HG02970 (cell line): ENCODE results near the gene TGFA.

ENCODE experiments used
- ATAC-seq: cut with Tn5 transposase; IDR thresholded peaks from one replicate; pipeline ENCODE4 v1.9.1; 2021; ENCODE audit warnings: mild to moderate bottlenecking, moderate library complexity, moderate number of reproducible peaks; ENCODE audit not compliant: unreplicated experiment, low FRiP score

The TGFA gene

DNA sequence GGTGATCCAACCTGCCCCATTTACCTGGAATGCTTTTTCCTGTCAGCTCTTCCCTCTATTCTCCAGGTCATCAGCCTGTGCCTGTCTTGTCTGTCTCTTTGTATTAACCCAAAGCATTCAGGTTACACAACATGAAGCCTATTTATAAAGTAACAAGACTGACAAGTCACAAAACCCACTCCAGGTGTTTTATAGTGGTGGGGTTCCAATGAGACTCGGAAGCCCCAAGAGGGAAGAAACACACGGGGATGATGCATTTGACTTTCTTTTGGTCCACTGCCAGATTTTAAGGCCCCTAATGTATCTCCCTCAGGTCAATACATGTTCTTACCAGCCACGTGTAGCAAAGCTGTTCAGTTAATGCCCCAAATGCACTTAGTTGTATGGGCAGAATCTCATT, 27.5 kb downstream of the TGFA start:
- no peak for ATAC-seq

DNA sequence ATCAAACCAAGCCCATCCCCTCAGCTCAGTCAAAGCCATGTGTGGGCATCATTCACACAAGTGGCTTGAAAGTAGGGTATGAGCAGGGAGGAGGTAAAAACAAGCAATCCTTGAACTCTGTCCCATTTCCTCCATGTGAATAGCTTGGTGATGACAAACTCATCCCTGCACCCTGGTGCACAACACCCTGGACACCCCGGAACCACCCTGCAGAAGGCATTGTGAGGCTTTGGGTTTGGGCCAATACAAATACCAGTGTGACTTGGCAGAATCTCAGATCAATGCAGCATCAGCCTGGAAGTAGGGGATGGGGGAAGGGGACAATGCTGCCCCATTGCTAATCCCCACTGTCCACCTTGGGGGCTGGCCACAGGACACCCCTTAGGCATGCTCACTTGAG, 28.6 kb downstream of the TGFA start:
- no peak for ATAC-seq

DNA sequence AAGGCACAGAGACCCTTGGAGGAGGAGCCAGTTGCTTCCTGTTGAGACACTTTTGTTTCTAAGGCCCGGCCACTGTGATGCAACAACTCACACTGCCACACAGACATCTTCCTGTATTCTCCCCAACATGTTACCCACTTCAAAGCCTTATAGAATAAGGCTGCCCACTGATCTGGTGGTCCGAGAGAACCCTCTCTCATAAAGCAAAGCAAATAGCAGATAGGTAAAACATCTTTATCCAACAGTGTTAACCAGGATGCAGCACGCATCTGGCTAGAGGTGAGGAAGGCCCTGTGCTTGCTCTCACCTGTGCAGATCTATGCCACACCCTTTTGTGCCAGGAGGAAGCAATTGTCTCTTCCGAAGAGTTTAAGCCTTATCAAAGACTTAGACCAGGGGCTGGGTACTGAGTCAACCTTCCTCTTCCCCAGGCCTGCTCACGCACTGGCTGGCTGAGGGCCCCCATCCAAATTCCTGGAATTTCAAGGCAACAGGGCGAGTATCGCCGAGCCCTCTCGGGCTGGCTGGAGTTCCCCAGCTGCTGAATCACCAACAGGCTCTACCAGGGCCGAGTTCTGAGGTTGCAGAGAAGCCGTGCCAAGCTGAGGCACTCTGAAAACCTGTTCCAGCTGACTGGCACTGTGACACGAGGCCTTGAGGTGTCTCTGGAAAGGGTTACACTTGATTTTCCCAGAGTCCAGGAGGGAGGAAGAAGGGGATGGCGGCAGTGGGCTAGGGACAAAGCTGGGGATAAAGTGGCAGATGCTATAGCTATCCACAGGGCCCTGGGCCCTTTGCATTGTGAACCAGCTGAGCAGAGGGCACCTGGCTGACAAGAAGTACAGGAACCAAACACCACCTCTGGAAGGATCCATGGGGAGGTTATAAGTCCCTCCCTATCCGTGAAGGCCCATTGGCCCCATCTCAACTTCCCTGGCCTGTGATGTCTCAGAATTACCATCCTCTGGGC, 29.3 kb downstream of the TGFA start:
- ATAC-seq, result no peak

DNA sequence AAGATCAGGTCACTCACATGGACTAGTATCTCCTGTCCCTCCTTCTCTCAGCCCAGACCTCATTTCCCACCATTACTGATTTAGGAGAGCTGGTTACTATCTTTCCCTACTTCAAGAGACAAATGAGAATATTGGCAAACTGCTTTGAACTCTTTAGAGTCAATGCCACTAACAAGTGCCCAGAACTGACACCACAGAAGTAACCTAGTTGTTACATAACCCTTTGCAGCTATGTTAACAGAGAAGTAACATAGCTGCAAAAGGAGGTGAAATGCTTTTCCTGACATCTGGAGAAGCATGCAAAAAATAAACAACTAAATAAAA, 30.0 kb downstream of the TGFA start:
- no peak for ATAC-seq

DNA sequence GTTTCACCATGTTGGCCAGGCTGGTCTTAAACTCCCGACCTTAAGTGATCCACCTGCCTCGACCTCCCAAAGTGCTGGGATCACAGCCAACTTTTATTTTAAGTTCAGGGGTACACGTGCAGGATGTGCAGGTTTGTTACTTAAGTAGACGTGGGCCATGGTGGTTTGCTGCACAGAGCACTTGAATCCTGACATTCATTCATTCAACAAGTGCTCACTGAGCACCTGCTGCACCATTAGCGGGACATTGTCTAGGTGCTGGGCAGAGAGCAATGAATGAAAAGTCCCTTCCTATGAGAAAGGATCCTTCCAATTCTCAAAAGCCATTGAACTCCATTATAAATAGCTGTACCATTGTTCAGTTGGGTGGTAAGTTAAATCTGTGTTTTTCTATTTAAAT, 31.0 kb downstream of the TGFA start:
- ATAC-seq, result no peak

DNA sequence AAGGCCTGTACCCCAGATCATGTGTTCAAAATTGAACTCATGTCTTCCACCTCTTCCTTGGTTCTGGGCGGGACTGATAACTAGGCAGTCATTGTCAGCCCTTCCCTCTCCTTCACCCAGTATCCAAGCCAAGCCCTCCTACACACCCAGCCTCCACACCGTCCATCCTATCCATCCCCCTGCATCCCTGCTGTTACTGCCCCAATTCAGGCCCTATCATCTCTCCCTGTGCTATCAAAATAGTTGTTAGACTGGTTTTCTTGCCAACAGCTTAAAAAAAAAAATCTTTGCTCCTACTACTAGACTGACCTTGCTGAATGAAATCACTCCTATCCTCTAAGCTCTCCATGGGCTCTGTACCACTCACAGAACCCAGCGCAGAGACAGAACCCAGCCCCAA, 32.8 kb downstream of the TGFA start:
- no peak for ATAC-seq

DNA sequence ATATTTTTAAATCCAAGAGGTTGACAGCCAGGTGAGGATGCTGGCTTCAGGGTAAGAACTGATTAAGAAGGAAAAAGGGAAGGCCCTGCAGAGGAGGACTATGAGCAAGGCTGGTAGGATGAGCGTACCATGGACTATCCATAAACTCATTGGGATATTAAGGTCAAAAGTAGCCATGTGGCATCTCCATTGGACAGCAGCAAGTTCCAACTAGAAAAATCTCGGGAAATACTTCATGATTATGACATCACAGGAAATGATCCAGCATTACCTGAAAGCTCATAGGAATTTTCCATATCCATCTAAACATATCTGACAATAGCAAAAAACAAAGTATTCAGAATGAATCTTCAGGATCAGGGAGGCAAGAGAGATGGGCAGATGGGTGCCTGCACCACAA, 34.2 kb downstream of the TGFA start:
- ATAC-seq, result no peak

DNA sequence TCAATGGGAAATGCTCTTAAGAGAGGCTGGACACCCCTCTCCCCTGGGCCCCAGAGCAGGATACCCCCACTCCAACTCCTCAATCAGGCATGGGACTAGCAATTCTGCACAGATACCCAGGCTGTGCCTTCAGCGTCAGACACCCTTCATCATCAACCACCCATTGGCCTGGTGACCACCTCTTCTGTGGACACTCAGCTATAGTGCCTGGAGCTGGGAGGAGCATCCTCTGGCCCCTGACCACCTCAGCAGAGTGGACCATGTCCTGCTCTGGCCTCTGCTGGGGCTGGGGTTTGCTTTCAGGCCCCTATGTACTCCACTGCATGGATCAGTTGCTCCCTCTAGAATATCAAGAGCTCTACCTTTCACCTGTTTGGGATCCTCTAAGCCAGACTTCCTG, 35.1 kb downstream of the TGFA start:
- no peak for ATAC-seq

DNA sequence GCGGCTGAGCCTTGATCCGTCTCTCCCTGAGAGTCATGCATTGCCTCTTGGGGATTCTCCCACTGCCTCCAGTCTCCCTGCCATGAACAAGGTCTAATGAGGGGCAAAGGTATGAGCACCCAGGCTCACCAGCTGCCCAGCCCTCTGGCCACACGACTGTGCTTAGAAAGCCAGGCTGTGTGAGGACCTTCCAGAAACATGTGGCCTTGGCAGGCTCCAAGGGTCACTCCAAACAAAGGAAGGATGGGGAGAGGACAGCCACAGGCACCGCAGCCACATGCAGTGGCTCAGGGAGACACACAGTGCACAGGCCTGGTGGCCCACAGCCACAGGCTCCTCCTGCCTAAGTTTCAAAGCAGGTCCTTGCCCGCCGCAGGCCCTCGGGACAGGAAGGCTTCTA, 35.8 kb downstream of the TGFA start:
- ATAC-seq, result no peak

DNA sequence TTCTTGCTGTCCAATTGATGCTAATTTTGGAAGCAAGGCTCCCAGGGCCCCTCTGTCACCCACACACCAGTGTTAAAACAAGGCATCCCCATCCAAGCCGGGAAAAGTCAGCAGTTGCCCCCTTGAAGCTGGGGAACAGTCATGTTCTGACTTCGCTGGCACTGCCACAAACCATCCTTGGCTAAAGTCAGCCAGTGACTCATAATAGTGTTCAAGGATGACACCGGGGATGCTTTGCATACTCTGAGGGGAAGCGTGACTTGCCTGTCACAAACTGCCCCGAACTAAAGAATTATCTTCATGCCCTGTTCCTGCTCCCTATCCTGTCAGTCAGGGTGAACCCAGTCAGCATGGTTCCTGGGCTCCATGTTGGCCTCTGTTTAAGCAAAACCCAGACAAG, 37.0 kb downstream of the TGFA start:
- peak; percentile 73 for ATAC-seq

DNA sequence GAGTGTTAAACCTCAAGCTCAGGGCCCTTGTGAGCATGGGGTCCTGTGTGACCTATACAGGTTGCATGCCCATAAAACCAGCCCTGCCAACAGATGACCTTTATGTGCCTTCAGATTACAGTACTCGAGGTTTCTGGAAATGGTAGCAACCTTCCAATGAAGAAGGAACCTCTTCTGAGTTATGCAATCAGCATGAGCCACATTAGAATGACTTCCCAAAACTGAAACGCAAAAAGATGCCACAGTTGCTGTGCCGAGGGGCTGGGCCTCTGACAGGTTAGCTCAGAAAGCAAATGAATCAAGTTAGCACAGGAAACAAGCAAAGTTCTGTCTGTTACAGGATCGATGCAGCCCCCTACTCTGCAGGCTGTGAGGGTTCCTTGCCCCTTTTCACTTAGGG, 37.7 kb downstream of the TGFA start:
- no peak for ATAC-seq

DNA sequence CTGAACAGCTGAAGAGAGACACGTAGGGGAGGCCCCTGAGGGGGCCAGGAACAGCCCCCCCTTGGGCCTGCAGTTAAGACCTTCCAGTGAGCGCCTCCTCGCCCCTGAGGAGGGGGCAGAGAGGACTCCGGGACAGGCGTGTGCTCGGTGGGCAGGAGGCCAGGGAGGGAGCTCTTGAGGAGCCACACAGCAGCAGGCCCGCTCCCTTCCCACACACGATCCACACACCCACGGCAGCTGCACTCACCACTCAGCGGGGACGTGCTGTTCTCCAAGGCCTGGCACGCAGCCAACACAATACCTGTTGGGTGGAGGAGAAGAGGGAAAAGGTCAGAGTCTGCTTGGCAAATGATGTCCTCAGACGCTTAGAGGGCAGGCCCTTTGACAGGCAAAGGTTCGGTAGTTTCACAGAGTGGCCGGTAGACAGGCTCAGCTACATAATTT, 39.0 kb downstream of the TGFA start:
- ATAC-seq, result no peak

DNA sequence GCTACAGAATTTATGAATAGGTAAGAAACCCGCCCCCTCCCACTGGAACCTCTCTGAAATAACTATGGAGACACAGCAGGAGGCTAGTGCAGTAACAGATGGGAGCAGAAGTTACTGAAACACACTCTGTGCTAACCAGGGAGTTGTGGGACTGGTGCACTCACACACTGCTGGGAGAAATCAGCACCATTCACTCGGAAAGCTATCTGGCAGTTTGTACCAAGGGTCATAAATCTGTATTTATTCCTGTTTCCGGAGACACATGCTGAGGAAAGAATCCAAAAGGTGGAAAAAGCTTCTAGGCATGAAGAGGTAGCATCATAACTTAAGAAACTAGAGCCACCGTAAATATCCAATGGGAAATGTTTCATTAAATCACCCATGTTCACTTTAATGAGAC, 39.9 kb downstream of the TGFA start:
- no peak for ATAC-seq

DNA sequence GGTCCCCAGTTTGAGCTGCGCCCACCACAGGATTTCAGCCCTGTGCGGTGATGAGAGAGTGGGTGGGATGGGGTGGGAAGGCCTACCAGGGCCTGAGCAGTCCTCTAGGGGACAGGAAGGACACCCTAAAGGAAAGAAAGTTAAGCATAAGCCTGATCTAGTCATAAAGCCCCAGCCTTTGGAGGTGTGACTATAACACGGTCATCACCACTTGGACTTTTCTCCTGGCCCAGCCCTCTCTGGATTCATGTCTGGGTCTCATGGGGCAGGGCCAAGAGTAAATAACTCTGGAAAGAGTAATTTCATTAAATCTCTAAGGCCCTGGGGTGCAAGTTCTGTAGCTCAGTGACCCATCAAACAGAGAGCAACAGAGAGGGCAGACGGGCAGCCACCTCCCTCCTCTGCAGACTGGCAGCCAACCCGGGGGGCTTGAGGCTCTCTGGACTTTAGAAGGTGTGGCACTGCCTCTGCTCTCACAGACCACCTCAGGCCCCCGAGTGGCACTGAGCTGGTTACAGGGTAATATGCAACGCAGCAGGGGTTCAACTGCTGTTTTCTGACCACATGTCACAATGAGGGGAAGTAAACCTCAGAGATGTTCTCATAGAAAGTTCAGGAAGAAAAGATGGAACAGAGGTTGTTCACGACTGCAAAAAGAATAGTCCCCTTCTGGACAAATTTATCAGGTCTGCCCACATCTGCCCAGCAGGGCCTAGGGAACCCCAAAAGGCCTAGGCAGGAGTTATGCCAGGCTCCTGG, 41.5 kb downstream of the TGFA start:
- no peak for ATAC-seq

DNA sequence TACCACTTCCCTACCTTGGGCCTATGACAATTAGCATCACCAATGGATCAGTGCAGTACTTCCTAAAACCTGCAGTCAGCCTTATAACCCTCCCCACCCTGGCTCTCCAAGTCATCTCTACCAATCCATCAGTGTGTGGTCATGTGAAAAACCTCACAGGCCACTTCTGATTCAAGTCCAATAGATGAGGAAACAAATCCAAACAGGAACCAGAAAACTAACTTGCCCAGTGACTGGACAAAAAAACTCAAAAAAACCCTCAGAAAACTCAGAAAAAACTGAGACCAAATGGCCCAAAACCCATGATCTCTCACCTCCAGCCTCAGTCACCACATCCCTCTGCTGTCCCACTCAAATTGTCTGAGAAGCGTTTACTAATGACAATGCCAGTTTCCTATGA, 43.3 kb downstream of the TGFA start:
- no peak for ATAC-seq

DNA sequence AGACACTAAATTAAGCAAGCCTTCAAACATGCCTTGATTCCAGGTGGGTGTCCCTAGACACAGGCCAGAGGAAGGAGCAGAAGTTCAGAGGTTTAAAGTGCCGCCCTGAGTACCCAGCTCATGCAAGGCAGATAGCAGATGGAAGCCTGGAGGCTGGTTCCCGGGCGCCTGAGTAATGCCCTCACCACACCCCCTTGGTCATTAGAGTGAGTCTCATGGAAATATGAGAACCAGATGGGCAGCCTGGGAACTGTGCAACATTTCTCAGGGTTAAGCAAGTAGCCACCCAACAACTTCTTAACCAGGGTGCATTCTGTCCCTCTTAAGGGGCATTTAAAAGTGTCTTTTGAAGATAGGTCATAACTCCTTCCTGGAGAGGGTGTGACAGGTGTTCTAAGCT, 44.1 kb downstream of the TGFA start:
- ATAC-seq, result no peak

DNA sequence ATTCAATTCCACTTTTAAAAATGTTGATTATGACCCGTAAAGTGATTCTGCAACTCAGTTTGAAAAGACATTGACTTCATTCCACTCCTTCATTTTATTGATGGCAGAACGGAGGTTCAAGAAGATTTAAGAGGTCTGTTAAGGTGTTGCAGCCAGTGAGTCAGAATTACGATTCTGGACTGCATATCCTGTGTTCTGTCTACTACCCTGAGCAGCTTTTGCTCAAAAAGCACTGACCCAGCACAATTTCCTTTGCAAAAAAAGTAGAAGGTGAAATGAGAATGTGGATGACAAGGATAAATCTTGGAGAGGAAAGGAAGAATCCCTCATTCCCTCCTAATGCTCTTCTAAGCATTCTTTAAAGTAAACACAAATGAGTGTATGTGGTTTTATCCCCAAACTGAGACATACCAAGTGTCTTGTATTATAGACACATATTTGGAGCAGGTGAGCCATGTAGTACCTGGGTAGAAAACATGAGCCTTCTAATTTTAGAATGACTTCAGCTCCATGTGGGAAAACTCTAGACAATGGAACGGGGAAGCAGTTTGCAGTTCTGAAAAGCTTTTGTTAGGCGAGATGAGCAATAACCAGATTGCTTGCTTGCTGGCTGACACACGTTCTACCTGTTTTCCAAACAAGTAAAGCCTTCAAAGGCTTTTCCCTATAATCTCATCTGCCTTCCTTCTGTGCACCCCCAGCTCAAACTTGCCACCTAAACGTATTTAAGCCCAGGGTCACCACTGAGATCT, 44.7 kb downstream of the TGFA start:
- ATAC-seq, result no peak

DNA sequence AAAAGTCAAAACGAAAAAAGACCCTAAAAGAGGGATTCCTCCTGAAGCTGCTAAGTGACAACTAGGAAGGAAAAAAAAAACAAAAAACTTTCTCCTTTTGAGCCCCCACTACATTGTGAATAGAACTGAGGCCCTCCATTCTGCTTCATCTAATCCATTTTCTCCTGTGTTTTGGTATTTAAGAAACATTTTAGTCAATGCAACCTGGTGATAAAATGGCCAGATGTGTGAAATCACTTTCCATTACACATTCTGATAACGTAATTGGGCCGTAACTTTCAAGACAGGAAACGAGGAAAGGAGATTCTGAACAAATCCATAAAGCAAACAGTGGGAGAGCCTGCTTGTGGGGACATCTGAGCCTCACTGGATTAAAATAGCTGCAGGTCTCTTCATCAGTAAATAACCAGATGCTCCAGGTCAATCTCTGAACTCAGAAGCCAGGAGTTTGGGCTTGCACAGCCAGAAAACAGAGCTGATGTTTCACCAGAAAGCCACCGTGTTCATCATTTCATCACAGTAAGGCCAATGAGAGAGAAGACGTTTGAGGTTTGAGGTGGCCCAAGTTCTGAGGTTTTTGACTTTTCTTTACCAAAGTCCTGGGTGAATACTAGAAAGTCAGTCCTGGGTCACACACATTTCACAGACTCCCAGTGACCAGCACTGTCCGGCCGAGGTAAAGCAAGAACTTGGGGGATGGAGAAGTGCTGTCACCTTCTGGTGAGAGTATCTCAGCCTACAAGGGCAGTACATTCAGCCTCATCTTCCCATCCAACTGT, 47.8 kb downstream of the TGFA start:
- ATAC-seq, result no peak

DNA sequence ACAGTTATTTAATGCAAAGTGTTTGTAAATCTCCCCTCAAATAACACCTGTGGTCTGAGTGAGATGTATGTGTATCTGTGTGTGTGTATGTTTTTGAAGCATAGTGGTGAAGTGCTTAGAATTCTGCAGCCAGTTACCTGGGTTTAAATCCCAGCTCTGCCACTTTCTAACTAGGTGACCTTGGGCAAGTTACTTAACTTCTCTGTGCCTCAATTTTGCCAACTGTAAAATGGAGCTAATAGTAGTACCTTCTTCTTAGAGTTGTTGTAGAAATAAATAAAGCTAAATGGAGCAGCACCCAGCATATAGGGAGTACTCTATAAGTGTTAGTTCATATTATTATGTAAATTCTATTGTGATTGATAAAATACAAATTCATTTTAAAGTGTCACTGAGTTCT, 48.9 kb downstream of the TGFA start:
- no peak for ATAC-seq

DNA sequence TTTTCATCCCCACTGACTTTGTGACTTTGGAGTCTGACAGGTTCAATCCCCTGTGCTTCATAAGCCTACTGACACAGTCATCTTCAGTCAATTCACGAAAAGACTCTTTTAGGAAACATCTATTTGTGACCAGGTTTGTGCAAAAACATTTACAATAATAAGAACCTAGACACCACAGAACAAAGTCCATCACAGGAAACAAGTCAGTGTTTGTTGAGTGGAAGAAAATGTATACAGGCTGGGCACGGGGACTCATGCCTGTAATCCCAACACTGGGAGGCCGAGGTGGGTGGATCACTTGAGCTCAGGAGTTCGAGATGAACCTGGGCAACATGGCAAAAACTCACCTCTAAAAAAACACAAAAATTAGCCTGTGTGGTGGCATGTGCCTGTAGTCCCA, 49.7 kb downstream of the TGFA start:
- ATAC-seq, result no peak
